Lung microvascular endothelial cell (primary cell): Measurements from ENCODE around the gene SLC39A2. TPM values are rescaled to one million over a fixed set of nuclear protein-coding genes. Genes with fewer than 3 reads are reported as not detected.
"Not testable (repeated sequence)": the region's sequence is repeated elsewhere in the genome, so short reads cannot be mapped to it uniquely, and the experiment has no call there.

Source experiments
- DNase-seq, 2 donors: peaks; one replicate each; pipeline versions ENCODE4 v3.0.0 to v3.0.0-alpha.2; 2010; ENCODE audit warnings: low read depth in 2 of 2
- total RNA-seq: library from RNA; depleted of rRNA; stranded (reverse); fragments of >200 nt; gene quantifications from 2 replicates; pipeline ENCODE4 v1.2.1, GENCODE V29; 2014

Gene SLC39A2
- total RNA-seq, 1 donor from 2014 or later: not detected

- DNase-seq: no peak
Observed at GRCh38 chr14:20997115-20997514, 2.0 kb upstream of the SLC39A2 start.

DNA sequence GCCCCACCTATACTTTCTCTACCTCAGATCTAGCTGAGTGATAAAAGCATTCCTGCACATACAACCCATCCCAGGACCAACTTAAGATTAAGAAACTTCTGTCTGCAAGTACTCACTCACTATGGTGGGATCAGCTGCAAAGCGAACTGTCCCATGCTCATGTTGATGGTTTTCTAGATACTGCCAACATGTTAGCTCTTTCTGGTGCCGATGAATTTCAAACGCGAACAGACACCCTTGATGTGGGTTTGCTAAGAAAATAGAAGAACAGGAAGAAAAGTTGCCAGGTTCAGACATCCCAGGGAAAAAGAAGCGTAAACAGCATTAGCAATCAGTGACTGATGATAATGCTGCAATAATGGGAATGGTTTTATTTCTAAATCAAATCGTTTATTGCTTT, 1.5 kb upstream of the SLC39A2 start:
- no peak for DNase-seq

DNA sequence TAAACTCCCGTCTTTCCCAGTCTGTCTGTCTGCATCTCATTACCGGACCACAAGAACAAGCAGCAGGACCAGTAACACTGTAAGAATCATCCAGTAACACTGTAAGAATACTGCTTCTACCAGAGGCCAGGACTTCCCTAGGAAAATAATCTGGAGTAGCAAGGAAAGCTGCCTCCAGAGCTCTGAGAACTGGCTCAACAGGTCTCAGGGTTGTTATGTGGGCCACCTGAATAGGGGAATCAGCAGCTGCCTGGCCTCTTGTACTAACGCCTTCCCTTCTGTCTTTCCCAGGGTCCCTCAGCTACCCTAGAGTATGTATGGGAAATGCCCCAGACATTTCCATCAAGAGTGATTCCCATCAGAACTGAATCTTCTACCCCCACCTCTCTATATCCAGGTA, 954 bp upstream of the SLC39A2 start:
- DNase-seq: no peak

DNA sequence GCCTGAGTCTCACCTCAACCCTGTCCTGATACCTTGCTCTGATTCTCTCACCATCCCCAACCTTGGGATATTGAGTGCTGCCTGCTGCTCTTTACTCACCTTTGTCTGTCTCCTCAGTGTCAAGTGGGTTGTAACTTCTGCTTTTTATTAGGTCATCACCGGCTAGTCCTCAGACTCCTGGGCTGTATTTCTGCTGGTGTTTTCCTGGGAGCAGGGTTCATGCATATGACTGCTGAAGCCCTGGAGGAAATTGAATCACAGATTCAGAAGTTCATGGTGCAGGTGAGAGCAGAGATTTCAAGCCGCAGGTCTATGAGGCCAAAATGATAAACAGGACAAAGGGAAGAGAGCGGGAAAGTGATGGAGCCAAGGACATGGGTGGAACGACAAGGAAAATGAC, 498 bp downstream of the SLC39A2 start:
- no peak for DNase-seq

- DNase-seq: no peak
Observed at GRCh38 chr14:21001218-21001617, 2.1 kb downstream of the SLC39A2 start.

DNA sequence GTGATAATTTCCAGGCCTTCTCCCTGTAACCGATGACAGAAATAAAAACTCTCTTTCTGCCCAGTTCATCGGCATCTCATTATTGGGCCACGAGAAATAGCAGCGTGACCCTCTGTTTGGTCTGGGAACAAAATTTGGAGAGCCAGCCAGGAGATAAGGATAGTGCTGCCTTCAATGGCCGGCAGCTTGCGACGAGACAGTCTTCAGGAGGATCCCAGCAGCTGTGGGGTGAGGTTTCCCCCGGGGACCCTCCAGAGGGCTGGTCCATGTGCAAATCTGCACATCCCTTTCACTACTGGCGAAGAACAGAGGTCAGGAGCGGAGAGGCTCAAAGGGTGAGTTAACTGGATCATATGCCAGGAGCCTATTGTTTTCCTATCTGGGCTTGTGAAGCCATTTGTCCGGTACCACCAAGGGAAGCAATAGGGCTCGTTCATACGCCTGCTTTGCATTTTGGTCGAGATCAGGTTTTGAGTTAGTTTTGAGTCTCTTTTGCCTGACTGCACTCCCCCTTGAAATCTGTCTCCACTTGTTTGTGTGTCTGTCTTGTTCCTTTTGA, 4.8 kb downstream of the SLC39A2 start:
- DNase-seq: no peak

GRCh38 chr14:21009721-21010120, 10.6 kb downstream of the SLC39A2 start:
- DNase-seq: not testable (repeated sequence)

DNA sequence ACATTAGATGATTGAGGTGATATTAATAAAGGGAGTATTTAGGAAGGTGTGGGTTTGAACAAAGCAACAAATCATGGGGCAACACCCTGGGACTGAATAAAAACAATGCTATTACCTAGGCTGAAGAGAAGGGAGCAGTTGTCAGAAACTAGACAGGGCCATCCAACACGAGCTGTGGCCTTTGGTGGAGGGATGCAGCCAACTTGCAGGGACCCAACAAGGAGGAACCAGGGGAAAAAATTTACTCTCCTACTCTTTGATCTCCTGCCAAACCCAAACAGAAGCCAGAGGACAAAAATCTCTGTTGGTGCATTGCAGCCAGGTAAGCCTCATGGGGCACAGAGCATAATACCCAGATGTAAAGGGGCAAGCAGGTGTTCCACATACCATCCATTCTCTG, 12.0 kb downstream of the SLC39A2 start:
- no peak for DNase-seq

- DNase-seq: peak; percentile 87 to 91
Observed at GRCh38 chr14:21014761-21015190, 15.7 kb downstream of the SLC39A2 start.

- DNase-seq: no peak
Observed at GRCh38 chr14:21015312-21015711, 16.2 kb downstream of the SLC39A2 start.

GRCh38 chr14:21016413-21017190, 17.5 kb downstream of the SLC39A2 start:
- no peak for DNase-seq

DNA sequence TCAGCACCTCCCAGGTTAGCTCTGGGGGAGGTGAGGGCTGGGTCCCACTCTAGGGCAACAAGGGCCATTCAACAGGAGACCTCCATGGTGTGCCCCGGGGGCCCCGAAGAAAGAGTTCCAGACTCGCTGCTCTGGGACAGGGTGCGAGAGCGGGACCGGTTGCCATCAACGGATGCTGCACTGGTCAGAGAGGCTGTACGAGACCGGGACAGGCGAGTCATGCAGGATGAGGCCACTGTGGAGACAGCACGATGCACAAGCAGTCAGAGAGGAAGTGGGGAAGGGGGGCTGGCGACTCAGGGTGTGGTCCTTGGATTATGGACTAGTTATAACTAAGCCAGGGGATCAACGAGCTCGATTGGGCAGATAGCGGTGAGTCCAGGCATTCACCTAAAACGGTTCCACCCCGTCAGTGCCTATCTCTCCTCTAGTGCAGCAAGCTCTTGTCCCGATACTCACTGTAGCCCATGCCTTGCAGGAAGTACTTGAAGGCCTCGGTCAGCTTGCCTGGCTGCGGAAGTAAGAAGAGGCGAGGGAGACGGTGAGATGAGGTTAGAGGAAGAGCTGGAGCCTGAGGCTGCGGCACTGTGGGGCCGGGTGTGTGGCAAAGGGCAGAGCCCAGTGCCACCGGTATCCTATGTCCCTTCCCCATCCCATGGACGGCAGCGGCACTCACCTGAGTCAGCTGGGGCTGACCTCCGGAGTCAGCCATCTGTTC, 18.6 kb downstream of the SLC39A2 start:
- no peak for DNase-seq

- DNase-seq: no peak
Observed at GRCh38 chr14:21018286-21018685, 19.2 kb downstream of the SLC39A2 start.

- no peak for DNase-seq
Observed at GRCh38 chr14:21018781-21019180, 19.7 kb downstream of the SLC39A2 start.

- no peak for DNase-seq
Observed at GRCh38 chr14:21019366-21019765, 20.3 kb downstream of the SLC39A2 start.

GRCh38 chr14:21020977-21021545, 22.0 kb downstream of the SLC39A2 start:
- no peak for DNase-seq

DNA sequence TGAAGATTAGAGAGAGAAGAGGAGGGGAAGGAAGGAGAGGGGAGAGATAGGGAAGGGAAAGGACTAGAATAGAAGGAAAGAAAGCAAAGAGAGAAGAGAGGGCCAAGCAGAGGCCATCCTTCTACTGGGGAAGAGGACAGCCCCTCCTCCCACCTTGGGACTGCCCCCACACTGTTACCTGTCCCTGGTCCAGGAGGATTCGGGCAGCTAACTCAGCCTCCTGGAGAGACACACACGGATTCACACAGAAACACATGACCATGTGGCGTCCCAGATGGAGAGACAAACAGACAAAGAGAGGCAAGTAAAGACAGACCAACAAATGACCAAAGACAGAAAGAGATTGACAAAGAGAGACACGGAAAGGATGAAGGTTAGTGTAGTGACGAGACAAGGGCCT, 23.6 kb downstream of the SLC39A2 start:
- DNase-seq: no peak

DNA sequence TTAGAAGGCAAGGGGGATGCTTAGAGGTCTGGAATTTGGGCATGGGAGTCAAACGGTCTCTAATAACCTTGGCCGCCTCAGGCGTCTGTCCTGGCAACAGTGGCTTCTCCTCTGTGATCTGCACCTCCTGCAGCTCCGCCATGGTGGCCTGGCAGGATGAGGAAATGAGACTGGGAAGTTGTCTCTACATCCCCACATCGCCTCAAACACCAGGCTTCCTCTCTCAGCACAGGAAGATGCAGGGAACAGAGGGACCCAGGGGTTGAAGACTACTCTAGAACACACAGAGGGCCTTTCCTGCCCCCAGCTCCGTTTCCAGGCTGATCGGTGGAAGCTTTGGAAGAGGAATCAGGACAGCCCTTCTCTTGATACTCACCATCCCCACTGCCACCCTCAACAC, 24.1 kb downstream of the SLC39A2 start:
- DNase-seq: no peak

DNA sequence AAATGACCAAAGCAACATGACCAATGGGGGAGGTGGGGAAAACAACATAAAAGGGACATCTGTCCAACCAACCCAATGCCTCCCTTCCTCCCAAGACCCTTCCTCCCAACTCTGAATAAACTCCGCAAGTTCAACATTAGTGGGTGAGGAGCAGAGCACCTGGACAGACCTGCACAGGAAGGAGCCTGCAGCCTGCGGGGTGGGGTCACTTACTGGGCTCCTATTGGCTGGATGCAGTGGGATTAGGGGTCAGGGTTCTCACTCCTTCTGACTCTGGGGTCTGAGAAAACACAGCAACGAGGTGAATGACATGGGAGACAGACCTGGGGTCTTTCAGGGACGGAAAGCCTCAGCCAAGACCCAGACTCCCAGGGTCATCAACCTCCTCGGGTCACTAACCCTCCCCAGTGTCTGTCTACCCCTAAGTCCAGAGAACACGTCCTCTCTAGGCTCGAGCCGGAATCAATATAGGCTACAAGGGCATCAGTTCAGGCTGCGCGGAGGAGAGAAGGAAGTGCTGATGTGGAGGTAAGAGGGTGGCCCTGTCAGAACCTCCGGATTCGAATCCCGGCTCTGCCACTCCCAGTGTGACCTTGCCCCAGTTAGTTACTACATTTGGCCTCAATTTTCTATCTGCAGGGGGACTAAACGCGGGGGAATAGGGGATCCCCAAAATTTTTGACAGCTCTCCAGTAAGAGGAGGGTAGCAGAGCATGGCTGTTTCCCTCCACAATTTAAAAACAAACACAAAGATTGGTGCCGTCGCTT, 24.9 kb downstream of the SLC39A2 start:
- DNase-seq: no peak

DNA sequence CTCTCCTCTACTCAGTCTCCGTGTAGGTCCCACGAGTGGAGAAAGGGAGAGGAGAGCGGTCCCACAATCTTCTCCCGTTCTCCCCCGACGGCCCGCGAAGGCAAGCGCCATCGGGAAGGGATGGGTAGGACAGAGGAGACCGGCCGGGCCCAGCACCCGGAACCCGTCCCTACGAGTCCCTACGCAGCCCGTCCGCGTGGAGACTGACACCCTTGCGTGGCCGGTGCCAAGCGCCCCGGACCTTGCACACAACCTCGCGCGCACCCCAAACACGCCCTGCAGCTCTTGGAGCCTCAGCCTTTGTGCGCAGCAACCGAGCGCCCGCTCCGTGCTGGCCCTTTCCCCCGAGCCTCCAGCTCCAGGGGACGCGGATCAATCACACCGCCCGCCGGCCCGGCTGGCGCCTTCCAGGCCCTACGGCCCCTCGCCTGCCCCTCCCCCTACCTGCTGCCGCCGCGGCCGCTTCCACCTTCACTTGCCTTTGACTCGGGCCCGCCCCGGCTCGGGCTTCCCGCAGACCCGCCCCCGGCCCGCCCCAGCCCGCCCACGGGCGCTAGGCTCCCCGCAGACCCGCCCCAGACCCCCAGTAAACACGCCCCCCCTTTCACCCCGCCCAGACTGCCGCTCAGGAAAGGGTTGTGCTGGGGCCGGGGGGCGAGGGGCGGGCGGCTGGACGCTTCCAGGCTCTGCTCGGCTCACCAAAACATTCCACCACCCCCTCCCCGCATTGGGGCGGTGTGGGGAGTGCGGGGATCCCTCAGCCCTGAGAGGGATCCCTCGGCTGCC, 25.7 kb downstream of the SLC39A2 start, which contains the start of gene NDRG2:
Gene NDRG2 (minus strand): TSS at position 477 of the 786 bp plus-strand sequence. CDS start 1,746 bp downstream, outside the sequence.
- DNase-seq: peak in 1 of 2 donors; percentile 49
